ENCODE measurements around the gene NRN1.
"Not testable (repeated sequence)": the region's sequence is repeated elsewhere in the genome, so short reads cannot be mapped to it uniquely, and the experiment has no call there.

NRN1 gene

GRCh38 chr6:5981126-5982026 is 25.3 kb downstream of the NRN1 start:
- DNase-seq: no peak

GRCh38 chr6:5979650-5980420 is 26.9 kb downstream of the NRN1 start:
- no peak for DNase-seq

GRCh38 chr6:5976811-5977210 is 29.9 kb downstream of the NRN1 start:
- no peak for DNase-seq

- DNase-seq: no peak
These were observed 37.6 kb downstream of the NRN1 start for GRCh38 chr6:5968817-5969734.

GRCh38 chr6:5968036-5968435 is 38.7 kb downstream of the NRN1 start:
- DNase-seq: not testable (repeated sequence)

GRCh38 chr6:5967594-5967993 is 39.1 kb downstream of the NRN1 start:
- no peak for DNase-seq

- no peak for DNase-seq
These were observed 43.9 kb downstream of the NRN1 start for GRCh38 chr6:5962794-5963193.

GRCh38 chr6:5961836-5962235 is 44.9 kb downstream of the NRN1 start:
- no peak for DNase-seq

- no peak for DNase-seq
These were observed 46.3 kb downstream of the NRN1 start for GRCh38 chr6:5960456-5960855.

- DNase-seq: no peak
These were observed 47.8 kb downstream of the NRN1 start for GRCh38 chr6:5958921-5959320.

- no peak for DNase-seq
These were observed 49.8 kb downstream of the NRN1 start for GRCh38 chr6:5956939-5957338.

GRCh38 chr6:5950361-5950785 is 56.4 kb downstream of the NRN1 start:
- no peak for DNase-seq
